A673 (cell line): ENCODE data around the gene BLZF1.

ENCODE experiments used
- EZH2 ChIP-seq: fragments of 200-600 bp; sonication (generic); IDR thresholded peaks from 2 replicates; pipeline ENCODE4 v1.6.1; 2017; ENCODE audit warnings: borderline replicate concordance, low read depth, mild to moderate bottlenecking, mixed read lengths, antibody characterized with exemption, low read length; ENCODE audit not compliant: poor library complexity, severe bottlenecking
- TF ChIP-seq, protein P1 (sequence below): fragments of 300-800, 200-600 bp; sonication (generic); conservative IDR thresholded peaks from 2 replicates; pipeline ENCODE4 v1.5.1; 2017; ENCODE audit warnings: low read depth, mild to moderate bottlenecking, antibody characterized with exemption, low read length, moderate library complexity, mixed read lengths

DNA sequence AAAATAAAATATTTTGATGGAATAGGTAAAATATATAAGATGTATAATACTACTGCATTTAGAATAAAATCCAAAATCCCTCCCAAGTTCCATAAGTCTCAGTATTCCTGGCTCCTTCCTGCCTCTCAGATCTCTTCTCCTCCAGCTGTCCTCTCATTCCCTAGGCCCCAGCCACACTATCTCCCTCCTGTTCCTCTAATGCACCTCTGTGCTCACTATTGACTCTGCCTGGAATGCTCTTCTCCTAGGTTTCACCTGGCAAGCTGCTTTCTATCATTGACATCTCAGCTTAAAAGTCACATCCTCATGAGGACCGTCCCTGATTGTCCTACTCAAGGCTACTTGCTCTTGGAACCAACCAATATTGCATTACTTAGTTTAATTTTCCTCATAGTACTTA lies 7.6 kb upstream of the BLZF1 start:
- TF ChIP-seq EZH2 = no peak
- TF ChIP-seq, protein P1, sequence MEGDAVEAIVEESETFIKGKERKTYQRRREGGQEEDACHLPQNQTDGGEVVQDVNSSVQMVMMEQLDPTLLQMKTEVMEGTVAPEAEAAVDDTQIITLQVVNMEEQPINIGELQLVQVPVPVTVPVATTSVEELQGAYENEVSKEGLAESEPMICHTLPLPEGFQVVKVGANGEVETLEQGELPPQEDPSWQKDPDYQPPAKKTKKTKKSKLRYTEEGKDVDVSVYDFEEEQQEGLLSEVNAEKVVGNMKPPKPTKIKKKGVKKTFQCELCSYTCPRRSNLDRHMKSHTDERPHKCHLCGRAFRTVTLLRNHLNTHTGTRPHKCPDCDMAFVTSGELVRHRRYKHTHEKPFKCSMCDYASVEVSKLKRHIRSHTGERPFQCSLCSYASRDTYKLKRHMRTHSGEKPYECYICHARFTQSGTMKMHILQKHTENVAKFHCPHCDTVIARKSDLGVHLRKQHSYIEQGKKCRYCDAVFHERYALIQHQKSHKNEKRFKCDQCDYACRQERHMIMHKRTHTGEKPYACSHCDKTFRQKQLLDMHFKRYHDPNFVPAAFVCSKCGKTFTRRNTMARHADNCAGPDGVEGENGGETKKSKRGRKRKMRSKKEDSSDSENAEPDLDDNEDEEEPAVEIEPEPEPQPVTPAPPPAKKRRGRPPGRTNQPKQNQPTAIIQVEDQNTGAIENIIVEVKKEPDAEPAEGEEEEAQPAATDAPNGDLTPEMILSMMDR = no peak
